C4-2B (cell line): ENCODE data around the gene TRNP1.

ENCODE experiments used
- H3K27ac ChIP-seq: fragments of 450-650 bp; 2 replicates; pipeline ENCODE4 v1.5.1; 2017
- ZFX ChIP-seq: fragments of 450-650 bp; IDR thresholded peaks from 2 replicates; pipeline ENCODE4 v1.6.1; 2017
- TF ChIP-seq, protein P1 (sequence below): fragments of 450-650 bp; conservative IDR thresholded peaks from 2 replicates; pipeline ENCODE4 v1.5.1; 2017; ENCODE audit warnings: mild to moderate bottlenecking

The TRNP1 gene

DNA sequence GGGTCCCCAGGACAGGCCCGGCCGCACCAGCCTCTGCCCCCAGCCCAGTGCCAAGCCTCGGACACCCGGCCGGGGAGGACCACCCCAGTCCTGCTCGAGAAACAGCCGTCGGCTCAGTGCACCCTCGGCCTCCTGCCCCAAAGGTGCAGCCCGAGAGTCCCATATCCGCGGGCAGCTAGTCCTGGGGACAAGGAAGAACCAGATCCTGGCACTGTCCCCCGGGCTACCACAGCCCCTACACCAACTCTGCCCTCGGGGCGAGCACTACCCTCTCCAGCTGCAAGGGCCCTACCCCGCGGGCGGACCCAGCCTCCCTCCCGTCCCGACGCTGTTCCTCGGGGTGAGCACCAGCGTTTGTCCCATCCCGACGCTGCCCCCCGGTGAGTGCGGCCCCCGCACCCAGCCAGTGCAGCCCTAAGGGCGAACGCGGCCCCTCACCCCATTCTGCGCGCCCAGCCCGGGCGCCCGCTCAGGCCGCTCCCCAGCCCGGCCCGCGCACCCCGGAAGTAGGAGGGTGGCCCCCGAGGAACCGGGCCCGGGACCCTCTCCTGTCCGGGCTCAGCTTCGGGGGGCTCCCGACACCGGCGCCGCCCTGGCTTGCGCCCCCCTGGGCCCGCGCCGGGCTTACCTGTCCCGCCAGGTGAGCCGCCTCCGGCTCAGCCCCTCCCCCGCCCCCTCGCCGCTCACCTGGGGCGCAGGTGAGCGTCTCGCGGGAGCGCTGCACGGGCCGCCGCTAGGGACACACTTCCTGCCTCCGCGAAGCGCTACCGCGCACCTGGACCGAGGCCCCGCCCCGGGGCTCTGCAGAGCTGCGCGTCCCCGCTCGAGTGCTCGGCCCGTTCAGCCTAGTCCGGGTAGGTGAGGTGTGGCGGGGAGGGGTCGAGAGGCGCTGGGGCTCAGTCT lies 33.5 kb upstream of the TRNP1 start, which contains the start of gene KDF1:
TSS of gene KDF1 (minus strand) at position 747 of the 903 bp plus-strand sequence. CDS start 8,088 bp downstream, outside the sequence.
- H3K27ac ChIP-seq: peak within 1 kb of the TSS; percentile 96
- TF ChIP-seq, protein P1, sequence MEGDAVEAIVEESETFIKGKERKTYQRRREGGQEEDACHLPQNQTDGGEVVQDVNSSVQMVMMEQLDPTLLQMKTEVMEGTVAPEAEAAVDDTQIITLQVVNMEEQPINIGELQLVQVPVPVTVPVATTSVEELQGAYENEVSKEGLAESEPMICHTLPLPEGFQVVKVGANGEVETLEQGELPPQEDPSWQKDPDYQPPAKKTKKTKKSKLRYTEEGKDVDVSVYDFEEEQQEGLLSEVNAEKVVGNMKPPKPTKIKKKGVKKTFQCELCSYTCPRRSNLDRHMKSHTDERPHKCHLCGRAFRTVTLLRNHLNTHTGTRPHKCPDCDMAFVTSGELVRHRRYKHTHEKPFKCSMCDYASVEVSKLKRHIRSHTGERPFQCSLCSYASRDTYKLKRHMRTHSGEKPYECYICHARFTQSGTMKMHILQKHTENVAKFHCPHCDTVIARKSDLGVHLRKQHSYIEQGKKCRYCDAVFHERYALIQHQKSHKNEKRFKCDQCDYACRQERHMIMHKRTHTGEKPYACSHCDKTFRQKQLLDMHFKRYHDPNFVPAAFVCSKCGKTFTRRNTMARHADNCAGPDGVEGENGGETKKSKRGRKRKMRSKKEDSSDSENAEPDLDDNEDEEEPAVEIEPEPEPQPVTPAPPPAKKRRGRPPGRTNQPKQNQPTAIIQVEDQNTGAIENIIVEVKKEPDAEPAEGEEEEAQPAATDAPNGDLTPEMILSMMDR: no peak; the same call in 1 of the 2 replicates
- peak; percentile 92 for TF ChIP-seq ZFX

GRCh38 chr1:26960625-26960966 lies 32.9 kb upstream of the TRNP1 start:
- H3K27ac ChIP-seq: peak overlapping the region; percentile 96
- TF ChIP-seq, protein P1: no peak; the same call in 1 of the 2 replicates
- TF ChIP-seq ZFX: no peak

GRCh38 chr1:26961826-26962225 lies 31.7 kb upstream of the TRNP1 start:
- no peak for TF ChIP-seq ZFX
- TF ChIP-seq, protein P1: no peak
- H3K27ac ChIP-seq: no peak overlapping the region

DNA sequence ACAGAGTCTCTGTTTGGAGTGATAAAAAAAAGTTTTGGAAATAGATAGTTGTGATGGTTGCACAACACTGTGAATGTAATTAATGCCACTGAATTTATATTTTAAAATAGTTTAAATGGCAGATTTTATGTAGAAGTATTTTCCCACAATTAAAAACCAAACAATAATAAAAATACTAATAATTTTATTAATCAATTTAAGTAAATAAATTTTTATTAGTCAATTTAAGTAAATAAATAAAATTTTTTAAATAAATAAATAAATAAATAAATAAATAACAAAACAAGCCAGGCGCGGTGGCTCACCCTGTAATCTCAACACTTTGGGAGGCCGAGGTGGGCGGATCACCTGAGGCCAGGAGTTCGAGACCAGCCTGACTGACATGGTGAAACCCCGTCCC lies 28.3 kb upstream of the TRNP1 start:
- no peak for TF ChIP-seq ZFX
- TF ChIP-seq, protein P1: no peak
- H3K27ac ChIP-seq: no peak overlapping the region

- TF ChIP-seq, protein P1: no peak
- H3K27ac ChIP-seq: no peak overlapping the region
Observed at GRCh38 chr1:26965628-26966027, 27.9 kb upstream of the TRNP1 start.

GRCh38 chr1:26970810-26971209 lies 22.7 kb upstream of the TRNP1 start:
- no peak overlapping the region for H3K27ac ChIP-seq
- no peak for TF ChIP-seq ZFX
- TF ChIP-seq, protein P1: no peak

DNA sequence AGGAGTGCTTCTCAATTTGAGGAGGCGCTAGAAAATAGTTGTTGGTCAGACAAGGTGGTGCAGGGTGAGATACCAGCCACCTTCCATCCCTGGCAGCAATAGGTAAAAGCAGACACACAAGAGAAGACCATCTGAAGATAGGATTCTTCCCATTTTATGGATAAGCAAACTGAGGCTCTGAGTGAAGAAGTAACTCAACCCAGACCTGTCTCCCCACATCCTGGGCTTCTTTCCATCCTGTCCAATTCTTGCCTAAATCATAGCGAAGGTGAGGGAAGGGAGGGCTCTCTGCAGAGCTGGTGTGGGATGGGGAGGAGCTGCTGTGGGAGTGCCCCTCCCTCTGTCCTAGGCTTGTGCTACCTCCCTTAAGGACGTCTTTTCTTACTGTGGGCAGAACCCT lies 21.9 kb upstream of the TRNP1 start:
- no peak overlapping the region for H3K27ac ChIP-seq
- TF ChIP-seq, protein P1: no peak
- TF ChIP-seq ZFX: no peak
